AML-193 (cell line): ENCODE results near the gene UAP1.

Experiments
- DNase-seq, 2 experiments: peaks; one replicate each; lab custom pipeline; 2025; lab: John Stamatoyannopoulos, UW

The UAP1 gene

DNA sequence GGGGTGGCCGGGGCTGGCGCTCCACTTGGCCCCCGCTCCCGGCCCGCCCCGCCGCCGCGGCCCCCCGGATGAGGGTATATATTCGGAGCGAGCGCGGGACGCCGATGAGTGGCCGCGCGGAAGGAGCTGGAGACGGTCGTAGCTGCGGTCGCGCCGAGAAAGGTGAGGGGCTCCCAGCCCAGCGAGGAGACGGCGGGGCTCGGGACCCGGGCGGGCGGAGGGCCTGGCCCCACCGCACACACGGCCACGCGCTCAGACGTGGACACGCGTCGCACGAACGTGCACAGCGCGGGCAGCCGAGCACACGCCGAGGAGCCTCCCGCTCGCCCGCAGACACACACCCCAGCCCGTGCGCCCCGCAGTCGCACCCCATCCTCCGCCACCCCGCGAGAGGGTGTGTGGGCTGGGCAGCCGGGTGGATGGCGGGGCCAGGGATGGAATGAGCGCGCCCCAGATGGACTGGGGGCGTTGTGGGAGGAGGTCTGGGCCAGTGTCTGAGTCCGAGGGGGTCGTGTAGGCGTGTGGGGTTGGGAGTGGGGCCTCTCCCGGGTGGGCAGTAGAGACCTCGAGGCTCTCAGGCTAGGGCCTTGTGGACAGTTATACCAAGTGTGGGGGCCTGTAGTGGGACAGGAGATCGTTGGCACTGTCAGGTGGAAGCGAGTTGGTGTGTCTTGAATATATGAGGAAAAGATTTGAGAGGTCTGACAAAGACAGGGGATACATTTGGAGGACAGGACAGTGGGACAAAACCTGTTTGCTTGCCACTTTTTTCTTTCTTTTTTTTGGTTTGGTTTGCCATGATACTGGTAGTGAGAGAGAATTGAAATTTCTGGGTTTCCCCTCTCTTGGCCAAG is at the start of gene UAP1:
UAP1 (plus strand) TSS at position 107 of the 854 bp plus-strand sequence. CDS start 4,347 bp downstream, outside the sequence.
- peak in 1 of 2 experiments; percentile 33 for DNase-seq

- DNase-seq, result no peak
Measured at GRCh38 chr1:162527314-162527713, 34.2 kb upstream of the UAP1 start.

GRCh38 chr1:162530307-162530987 is 31.1 kb upstream of the UAP1 start:
- no peak for DNase-seq

GRCh38 chr1:162530988-162531319 is 30.6 kb upstream of the UAP1 start:
- DNase-seq, result no peak

DNA sequence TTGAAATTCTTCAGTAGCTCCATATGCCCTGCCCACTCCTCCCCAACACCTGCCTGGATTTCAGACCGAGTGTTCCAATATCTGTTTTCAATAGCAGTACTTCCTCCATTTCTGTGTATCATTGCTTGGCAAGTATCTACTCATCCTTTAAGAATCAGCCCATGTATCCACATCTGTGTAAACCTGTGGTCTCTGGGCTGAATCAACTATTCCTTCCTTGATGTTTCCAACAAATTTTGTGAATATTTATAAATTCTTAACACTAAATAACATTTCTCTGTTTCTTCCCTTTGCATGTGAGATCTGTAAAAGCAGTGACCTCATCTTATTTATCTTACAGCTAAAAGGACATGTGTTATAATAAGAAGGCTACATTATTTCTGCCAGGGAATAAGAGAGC is 26.0 kb upstream of the UAP1 start:
- DNase-seq, result no peak

- DNase-seq, result no peak
Measured at GRCh38 chr1:162536511-162536910, 25.0 kb upstream of the UAP1 start.

DNA sequence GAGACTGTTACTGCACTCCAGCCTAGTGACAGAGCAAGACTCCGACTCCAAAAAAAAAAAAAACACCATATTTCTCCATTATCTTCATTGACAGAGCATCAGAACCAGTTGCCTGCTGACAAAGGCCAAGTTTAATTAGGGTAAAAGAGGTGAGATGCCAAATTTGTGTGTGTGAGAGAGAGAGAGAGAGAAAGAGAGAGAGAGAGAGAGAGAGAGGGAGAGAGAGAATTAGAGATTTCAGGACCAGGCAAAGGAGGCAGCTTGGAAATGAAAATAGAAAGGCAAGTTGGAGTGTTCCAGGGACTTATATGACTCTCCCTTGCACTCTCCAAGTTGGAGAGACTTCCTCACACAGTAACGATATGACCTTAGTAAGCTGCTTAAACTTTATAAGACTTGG is 24.3 kb upstream of the UAP1 start:
- DNase-seq, result no peak

DNA sequence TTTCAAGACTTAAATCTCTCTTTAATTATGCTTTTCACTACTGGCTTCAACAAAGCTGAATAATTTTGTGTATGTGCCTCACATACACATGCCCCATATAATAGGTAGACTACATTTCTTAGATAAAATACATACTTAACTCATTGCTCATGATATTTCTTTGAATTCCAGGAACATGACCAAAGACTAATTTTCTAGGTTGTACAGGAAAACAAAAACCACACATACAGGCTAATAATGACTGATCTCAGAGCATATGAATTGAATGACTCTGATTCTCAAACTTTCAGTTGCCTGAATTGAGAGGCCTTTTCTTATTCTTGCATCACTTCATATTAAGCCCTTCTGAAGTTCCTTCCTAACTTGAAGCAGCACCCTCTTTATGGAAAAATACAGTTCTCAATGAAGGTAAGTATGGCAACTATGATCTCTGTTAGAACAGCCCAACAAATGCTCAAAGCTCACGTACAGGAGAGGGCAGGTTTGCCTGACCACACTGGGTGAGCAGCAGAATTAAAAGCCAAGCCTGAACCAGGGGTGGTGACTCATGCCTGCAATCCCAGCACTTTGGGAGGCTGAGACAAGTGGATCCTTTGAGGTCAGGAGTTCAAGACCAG is 22.6 kb upstream of the UAP1 start:
- no peak for DNase-seq

DNA sequence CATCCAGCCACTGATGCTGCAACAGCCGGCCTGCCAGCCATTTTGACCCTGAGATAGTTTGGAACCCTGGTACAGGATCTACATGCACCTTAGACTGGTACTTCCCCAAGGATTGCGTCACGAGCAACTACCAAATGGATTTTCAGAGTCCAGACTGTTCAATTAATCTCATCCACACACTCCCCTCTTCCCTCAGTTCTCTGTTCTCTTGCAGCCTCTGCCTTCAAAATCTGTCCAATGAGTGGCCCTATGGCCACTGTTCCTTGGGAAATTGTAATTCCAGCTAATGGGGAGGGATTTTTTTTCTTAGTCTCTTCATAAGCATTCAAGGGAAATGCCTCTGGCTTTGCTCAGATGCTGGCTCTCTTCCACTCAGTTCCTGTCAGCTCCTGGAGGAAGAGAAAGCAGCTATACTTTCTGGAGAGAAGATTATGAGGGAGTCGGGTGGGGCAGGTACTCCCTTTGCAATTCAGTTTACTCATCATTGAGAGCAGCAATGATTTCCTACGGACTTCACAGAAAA is 19.8 kb upstream of the UAP1 start:
- no peak for DNase-seq

DNA sequence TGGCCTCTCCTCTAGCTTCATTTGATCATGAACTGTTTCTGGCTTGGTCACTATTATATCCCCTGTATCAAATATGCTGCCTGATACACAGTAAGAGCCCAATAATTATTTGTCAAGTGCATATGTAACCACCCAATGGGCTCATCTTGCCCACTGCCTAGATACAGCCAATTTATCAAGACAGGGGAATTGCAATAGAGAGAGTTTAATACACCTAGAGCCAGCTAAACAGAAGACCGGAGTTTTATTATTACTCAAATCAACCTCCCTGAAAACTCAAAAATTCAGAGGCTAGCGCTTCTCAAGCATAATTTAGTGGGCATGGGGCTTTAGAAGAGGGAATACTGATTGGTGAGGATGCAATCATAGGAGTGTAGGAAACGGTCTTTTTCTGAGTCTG is 18.3 kb upstream of the UAP1 start:
- no peak for DNase-seq

DNA sequence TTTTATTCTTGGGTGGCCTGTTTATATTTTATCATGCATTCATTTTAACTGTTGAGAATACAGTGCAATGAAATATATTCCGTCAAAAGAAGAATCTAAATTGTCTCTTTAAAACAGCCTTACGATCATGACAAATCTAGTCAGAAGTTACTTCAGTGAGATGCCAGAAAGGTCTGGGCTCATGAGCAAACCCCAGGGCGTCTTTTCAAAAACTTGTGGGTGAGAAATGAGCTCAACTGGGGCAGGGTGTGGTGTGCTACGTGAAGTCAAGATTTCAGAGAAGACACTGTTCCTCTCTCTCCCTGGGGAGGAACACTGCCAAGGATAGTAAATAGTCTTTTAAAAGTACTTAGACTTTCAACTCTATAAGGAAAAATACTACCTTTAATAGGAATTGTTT is 13.4 kb upstream of the UAP1 start:
- DNase-seq, result no peak

- DNase-seq, result no peak
Measured at GRCh38 chr1:162549001-162549400, 12.5 kb upstream of the UAP1 start.

- no peak for DNase-seq
Measured at GRCh38 chr1:162550925-162551324, 10.6 kb upstream of the UAP1 start.

GRCh38 chr1:162551969-162552683 is 9.4 kb upstream of the UAP1 start:
- peak; percentile 13 to 53 for DNase-seq

GRCh38 chr1:162552684-162553252 is 8.8 kb upstream of the UAP1 start:
- no peak for DNase-seq

GRCh38 chr1:162554258-162554657 is 7.3 kb upstream of the UAP1 start:
- DNase-seq, result no peak

GRCh38 chr1:162557536-162557935 is 4.0 kb upstream of the UAP1 start:
- no peak for DNase-seq

DNA sequence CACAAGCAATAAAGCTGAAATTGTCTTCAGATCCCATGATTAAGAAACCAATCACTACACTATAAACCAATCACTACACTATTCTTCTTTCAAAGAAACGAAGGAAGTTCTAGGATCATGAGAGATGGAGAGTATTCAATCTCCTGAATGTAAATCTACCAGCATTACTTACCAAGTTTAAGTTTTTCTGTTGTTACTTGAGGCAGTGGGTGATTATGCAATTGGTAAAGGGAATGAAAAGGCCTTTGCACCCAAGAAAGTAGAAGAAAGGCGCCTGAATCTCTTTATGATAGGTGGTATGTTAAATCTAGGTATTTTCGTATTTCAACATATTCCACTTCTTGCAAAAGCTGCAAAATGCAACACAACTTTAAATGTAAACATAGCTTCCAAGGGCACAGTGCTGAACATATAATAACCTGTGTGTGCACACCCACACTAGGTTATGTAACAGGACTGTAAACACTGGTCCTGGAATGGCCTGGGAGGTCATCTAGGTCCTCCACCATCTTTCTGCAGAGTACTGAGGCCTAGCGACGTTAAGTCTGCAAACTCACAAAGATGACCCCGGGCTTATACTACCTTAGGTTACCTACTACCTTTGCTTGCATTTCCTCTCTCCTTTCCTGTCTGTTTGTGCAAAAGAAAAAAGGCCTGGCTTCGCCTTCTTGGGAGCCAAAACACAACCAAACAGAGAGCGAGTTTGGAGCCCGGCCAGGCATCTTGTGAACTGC is 1.1 kb upstream of the UAP1 start:
- no peak for DNase-seq

GRCh38 chr1:162561037-162561615 is 396 bp upstream of the UAP1 start:
- DNase-seq, result peak; percentile 89 to 90

- peak; percentile 48 to 49 for DNase-seq
Measured at GRCh38 chr1:162562470-162562828, 927 bp downstream of the UAP1 start.

- DNase-seq, result no peak
Measured at GRCh38 chr1:162564762-162565218, 3.3 kb downstream of the UAP1 start.
